Measurements from ENCODE around the gene SV2C.

SV2C gene

GRCh38 chr5:76378355-76378754 is 295.2 kb downstream of the SV2C start:
- Histone ChIP-seq H3K4me3 (ENCODE audit: low read depth, low read length) (no peak overlapping the region), H3K4me1 (ENCODE audit: control insufficient read depth, insufficient read depth, low read length, unreplicated experiment) (no peaks in the 10 kb centered on the region), H3K79me2 (ENCODE audit: control insufficient read depth, insufficient read depth, low read length, unreplicated experiment) (no peaks in the 10 kb centered on the region), H3K27ac (ENCODE audit: low read depth, low read length) (no peak overlapping the region), H2AFZ (ENCODE audit: low read length, unreplicated experiment) (no peak overlapping the region), H3K36me3 (ENCODE audit: insufficient read depth, low read length) (no peaks in the 10 kb centered on the region), H3K27me3 (ENCODE audit: insufficient read depth, low read length) (peaks cover 25% of the 10 kb centered on the region; the same call in 1 of the 2 replicates)

GRCh38 chr5:76379316-76379715 is 296.1 kb downstream of the SV2C start:
- Histone ChIP-seq H3K79me2 (ENCODE audit: control insufficient read depth, insufficient read depth, low read length, unreplicated experiment) (no peaks in the 10 kb centered on the region), H3K27me3 (ENCODE audit: insufficient read depth, low read length) (peaks cover 32% of the 10 kb centered on the region; the same call in 1 of the 2 replicates), H3K4me1 (ENCODE audit: control insufficient read depth, insufficient read depth, low read length, unreplicated experiment) (no peaks in the 10 kb centered on the region), H3K4me3 (ENCODE audit: low read depth, low read length) (no peak overlapping the region), H3K36me3 (ENCODE audit: insufficient read depth, low read length) (no peaks in the 10 kb centered on the region), H2AFZ (ENCODE audit: low read length, unreplicated experiment) (no peak overlapping the region), H3K27ac (ENCODE audit: low read depth, low read length) (no peak overlapping the region)

GRCh38 chr5:76379855-76380254 is 296.7 kb downstream of the SV2C start:
- H3K4me1 ChIP-seq (ENCODE audit: control insufficient read depth, insufficient read depth, low read length, unreplicated experiment), result no peaks in the 10 kb centered on the region
- H3K79me2 ChIP-seq (ENCODE audit: control insufficient read depth, insufficient read depth, low read length, unreplicated experiment), result no peaks in the 10 kb centered on the region
- H2AFZ ChIP-seq (ENCODE audit: low read length, unreplicated experiment), result no peak overlapping the region
- H3K36me3 ChIP-seq (ENCODE audit: insufficient read depth, low read length), result no peaks in the 10 kb centered on the region
- H3K4me3 ChIP-seq (ENCODE audit: low read depth, low read length), result no peak overlapping the region
- H3K27ac ChIP-seq (ENCODE audit: low read depth, low read length), result no peak overlapping the region
- H3K27me3 ChIP-seq (ENCODE audit: insufficient read depth, low read length), result peaks cover 32% of the 10 kb centered on the region; the same call in 1 of the 2 replicates

GRCh38 chr5:76380346-76381066 is 297.3 kb downstream of the SV2C start:
- Histone ChIP-seq H3K79me2 (ENCODE audit: control insufficient read depth, insufficient read depth, low read length, unreplicated experiment) (no peaks in the 10 kb centered on the region), H3K4me1 (ENCODE audit: control insufficient read depth, insufficient read depth, low read length, unreplicated experiment) (no peaks in the 10 kb centered on the region), H3K27me3 (ENCODE audit: insufficient read depth, low read length) (peaks cover 32% of the 10 kb centered on the region; the same call in 1 of the 2 replicates), H3K27ac (ENCODE audit: low read depth, low read length) (no peak overlapping the region), H3K36me3 (ENCODE audit: insufficient read depth, low read length) (no peaks in the 10 kb centered on the region), H3K4me3 (ENCODE audit: low read depth, low read length) (no peak overlapping the region), H2AFZ (ENCODE audit: low read length, unreplicated experiment) (no peak overlapping the region)

- Histone ChIP-seq H3K4me3 (ENCODE audit: low read depth, low read length) (no peak overlapping the region), H3K27ac (ENCODE audit: low read depth, low read length) (no peak overlapping the region), H3K79me2 (ENCODE audit: control insufficient read depth, insufficient read depth, low read length, unreplicated experiment) (no peaks in the 10 kb centered on the region), H3K36me3 (ENCODE audit: insufficient read depth, low read length) (no peaks in the 10 kb centered on the region), H3K27me3 (ENCODE audit: insufficient read depth, low read length) (peaks cover 32% of the 10 kb centered on the region; the same call in 1 of the 2 replicates), H3K4me1 (ENCODE audit: control insufficient read depth, insufficient read depth, low read length, unreplicated experiment) (no peaks in the 10 kb centered on the region), H2AFZ (ENCODE audit: low read length, unreplicated experiment) (no peak overlapping the region)
Observed at GRCh38 chr5:76383126-76383832, 300.1 kb downstream of the SV2C start.

GRCh38 chr5:76384189-76384588 is 301.0 kb downstream of the SV2C start:
- H3K27ac ChIP-seq (ENCODE audit: low read depth, low read length), result no peak overlapping the region
- peaks cover 29% of the 10 kb centered on the region; the same call in 1 of the 2 replicates for H3K27me3 ChIP-seq (ENCODE audit: insufficient read depth, low read length)
- H3K36me3 ChIP-seq (ENCODE audit: insufficient read depth, low read length), result no peaks in the 10 kb centered on the region
- no peak overlapping the region for H2AFZ ChIP-seq (ENCODE audit: low read length, unreplicated experiment)
- no peaks in the 10 kb centered on the region for H3K79me2 ChIP-seq (ENCODE audit: control insufficient read depth, insufficient read depth, low read length, unreplicated experiment)
- H3K4me3 ChIP-seq (ENCODE audit: low read depth, low read length), result no peak overlapping the region
- H3K4me1 ChIP-seq (ENCODE audit: control insufficient read depth, insufficient read depth, low read length, unreplicated experiment), result no peaks in the 10 kb centered on the region

GRCh38 chr5:76384705-76385104 is 301.5 kb downstream of the SV2C start:
- Histone ChIP-seq H3K27me3 (ENCODE audit: insufficient read depth, low read length) (peaks cover 28% of the 10 kb centered on the region), H3K4me1 (ENCODE audit: control insufficient read depth, insufficient read depth, low read length, unreplicated experiment) (no peaks in the 10 kb centered on the region), H2AFZ (ENCODE audit: low read length, unreplicated experiment) (no peak overlapping the region), H3K4me3 (ENCODE audit: low read depth, low read length) (no peak overlapping the region), H3K79me2 (ENCODE audit: control insufficient read depth, insufficient read depth, low read length, unreplicated experiment) (no peaks in the 10 kb centered on the region), H3K27ac (ENCODE audit: low read depth, low read length) (no peak overlapping the region), H3K36me3 (ENCODE audit: insufficient read depth, low read length) (no peaks in the 10 kb centered on the region)

- H3K4me3 ChIP-seq (ENCODE audit: low read depth, low read length), result no peak overlapping the region
- H3K27ac ChIP-seq (ENCODE audit: low read depth, low read length), result no peak overlapping the region
- no peak overlapping the region for H2AFZ ChIP-seq (ENCODE audit: low read length, unreplicated experiment)
- H3K79me2 ChIP-seq (ENCODE audit: control insufficient read depth, insufficient read depth, low read length, unreplicated experiment), result no peaks in the 10 kb centered on the region
- H3K27me3 ChIP-seq (ENCODE audit: insufficient read depth, low read length), result peaks cover 28% of the 10 kb centered on the region
- H3K36me3 ChIP-seq (ENCODE audit: insufficient read depth, low read length), result no peaks in the 10 kb centered on the region
- H3K4me1 ChIP-seq (ENCODE audit: control insufficient read depth, insufficient read depth, low read length, unreplicated experiment), result no peaks in the 10 kb centered on the region
Observed at GRCh38 chr5:76385540-76385939, 302.4 kb downstream of the SV2C start.

- Histone ChIP-seq H3K27ac (ENCODE audit: low read depth, low read length) (no peak overlapping the region), H2AFZ (ENCODE audit: low read length, unreplicated experiment) (no peak overlapping the region), H3K4me1 (ENCODE audit: control insufficient read depth, insufficient read depth, low read length, unreplicated experiment) (no peaks in the 10 kb centered on the region), H3K4me3 (ENCODE audit: low read depth, low read length) (no peak overlapping the region), H3K36me3 (ENCODE audit: insufficient read depth, low read length) (no peaks in the 10 kb centered on the region), H3K27me3 (ENCODE audit: insufficient read depth, low read length) (peaks cover 27% of the 10 kb centered on the region), H3K79me2 (ENCODE audit: control insufficient read depth, insufficient read depth, low read length, unreplicated experiment) (no peaks in the 10 kb centered on the region)
Observed at GRCh38 chr5:76386360-76386759, 303.2 kb downstream of the SV2C start.

GRCh38 chr5:76388236-76388635 is 305.1 kb downstream of the SV2C start:
- peaks cover 22% of the 10 kb centered on the region for H3K27me3 ChIP-seq (ENCODE audit: insufficient read depth, low read length)

More at GRCh38 chr5:76388236-76388635, 305.1 kb downstream of the SV2C start:
- H3K4me1 ChIP-seq (ENCODE audit: control insufficient read depth, insufficient read depth, low read length, unreplicated experiment), result no peaks in the 10 kb centered on the region
- no peak overlapping the region for H2AFZ ChIP-seq (ENCODE audit: low read length, unreplicated experiment)
- no peaks in the 10 kb centered on the region for H3K79me2 ChIP-seq (ENCODE audit: control insufficient read depth, insufficient read depth, low read length, unreplicated experiment)
- no peaks in the 10 kb centered on the region for H3K36me3 ChIP-seq (ENCODE audit: insufficient read depth, low read length)
- H3K4me3 ChIP-seq (ENCODE audit: low read depth, low read length), result no peak overlapping the region
- no peak overlapping the region for H3K27ac ChIP-seq (ENCODE audit: low read depth, low read length)
